ENCODE results near the gene NPAS3.

DNA sequence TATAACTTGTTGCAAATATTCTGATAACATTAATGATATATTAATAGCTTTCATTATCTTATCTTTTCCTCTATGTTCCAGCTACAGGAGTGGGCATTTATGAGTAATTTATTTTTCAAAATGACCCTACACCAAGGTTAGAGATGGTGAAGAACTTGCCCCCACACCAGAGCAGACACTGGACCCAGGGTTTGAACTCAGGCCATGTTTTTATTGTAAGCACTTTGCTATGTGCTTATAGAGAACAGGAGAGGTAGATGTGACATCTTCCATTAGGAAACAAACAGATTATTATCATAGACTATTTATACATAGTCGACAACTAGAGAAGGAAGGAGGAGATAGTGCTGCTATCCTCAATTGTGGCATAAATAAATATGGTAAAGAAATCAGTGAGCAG lies 747.0 kb downstream of the NPAS3 start:
- TF ChIP-seq TAF1 (IDR thresholded peaks at IDR 0.05; ENCODE audit: borderline replicate concordance, insufficient read depth, low read length) (no peak), POLR2AphosphoS5 (IDR thresholded peaks at IDR 0.05; ENCODE audit: low read depth, low read length) (no peak), FOXP2 (optimal IDR thresholded peaks at IDR 0.05; ENCODE audit: borderline replicate concordance, extremely low read depth, extremely low read length, insufficient read depth) (no peak)

All from PFSK-1 (cell line).